Ishikawa (cell line): ENCODE measurements around the gene CHST11.

ENCODE experiments used
- CEBPB ChIP-seq: IDR thresholded peaks from 2 replicates; pipeline ENCODE4 v1.6.1; 2012
- EGR1 ChIP-seq: IDR thresholded peaks from 2 replicates; pipeline ENCODE4 v1.6.1; 2012
- EP300 ChIP-seq: IDR thresholded peaks from 2 replicates; pipeline ENCODE4 v1.6.1; 2012; ENCODE audit warnings: borderline replicate concordance
- NFIC ChIP-seq: IDR thresholded peaks from 2 replicates; pipeline ENCODE4 v1.6.1; 2012
- TAF1 ChIP-seq: IDR thresholded peaks from 2 replicates; pipeline ENCODE4 v1.6.1; 2012; ENCODE audit warnings: low read depth, mild to moderate bottlenecking
- TCF12 ChIP-seq: IDR thresholded peaks from 2 replicates; pipeline ENCODE4 v1.6.1; 2012; ENCODE audit warnings: low read depth
- YY1 ChIP-seq: IDR thresholded peaks from 2 replicates; pipeline ENCODE4 v1.6.1; 2012; ENCODE audit warnings: low read depth
- ZBTB7A ChIP-seq: IDR thresholded peaks from 2 replicates; pipeline ENCODE4 v1.6.1; 2012; ENCODE audit warnings: low read depth
- TF ChIP-seq, protein P1 (sequence below): IDR thresholded peaks from 2 replicates; pipeline ENCODE4 v1.6.1; 2012; ENCODE audit warnings: low read depth, mild to moderate bottlenecking

- no peak for TF ChIP-seq CEBPB
- no peak for TF ChIP-seq YY1
- TF ChIP-seq, protein P1, sequence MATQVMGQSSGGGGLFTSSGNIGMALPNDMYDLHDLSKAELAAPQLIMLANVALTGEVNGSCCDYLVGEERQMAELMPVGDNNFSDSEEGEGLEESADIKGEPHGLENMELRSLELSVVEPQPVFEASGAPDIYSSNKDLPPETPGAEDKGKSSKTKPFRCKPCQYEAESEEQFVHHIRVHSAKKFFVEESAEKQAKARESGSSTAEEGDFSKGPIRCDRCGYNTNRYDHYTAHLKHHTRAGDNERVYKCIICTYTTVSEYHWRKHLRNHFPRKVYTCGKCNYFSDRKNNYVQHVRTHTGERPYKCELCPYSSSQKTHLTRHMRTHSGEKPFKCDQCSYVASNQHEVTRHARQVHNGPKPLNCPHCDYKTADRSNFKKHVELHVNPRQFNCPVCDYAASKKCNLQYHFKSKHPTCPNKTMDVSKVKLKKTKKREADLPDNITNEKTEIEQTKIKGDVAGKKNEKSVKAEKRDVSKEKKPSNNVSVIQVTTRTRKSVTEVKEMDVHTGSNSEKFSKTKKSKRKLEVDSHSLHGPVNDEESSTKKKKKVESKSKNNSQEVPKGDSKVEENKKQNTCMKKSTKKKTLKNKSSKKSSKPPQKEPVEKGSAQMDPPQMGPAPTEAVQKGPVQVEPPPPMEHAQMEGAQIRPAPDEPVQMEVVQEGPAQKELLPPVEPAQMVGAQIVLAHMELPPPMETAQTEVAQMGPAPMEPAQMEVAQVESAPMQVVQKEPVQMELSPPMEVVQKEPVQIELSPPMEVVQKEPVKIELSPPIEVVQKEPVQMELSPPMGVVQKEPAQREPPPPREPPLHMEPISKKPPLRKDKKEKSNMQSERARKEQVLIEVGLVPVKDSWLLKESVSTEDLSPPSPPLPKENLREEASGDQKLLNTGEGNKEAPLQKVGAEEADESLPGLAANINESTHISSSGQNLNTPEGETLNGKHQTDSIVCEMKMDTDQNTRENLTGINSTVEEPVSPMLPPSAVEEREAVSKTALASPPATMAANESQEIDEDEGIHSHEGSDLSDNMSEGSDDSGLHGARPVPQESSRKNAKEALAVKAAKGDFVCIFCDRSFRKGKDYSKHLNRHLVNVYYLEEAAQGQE, result no peak
- TF ChIP-seq TAF1, result no peak
- no peak for TF ChIP-seq NFIC
- no peak for TF ChIP-seq EP300
- TF ChIP-seq TCF12, result no peak
- TF ChIP-seq EGR1, result no peak
- no peak for TF ChIP-seq ZBTB7A
Observed at GRCh38 chr12:104443008-104443407, 13.7 kb upstream of the CHST11 start.
